Measurements from ENCODE around the gene SPATA3.

Gene SPATA3

GRCh38 chr2:230996661-230997060, 740 bp downstream of the SPATA3 start:
- Histone ChIP-seq H3K9ac (ENCODE audit: low read length) (no peak overlapping the region), H3K27me3 (ENCODE audit: insufficient read depth, low read length, poor library complexity) (peaks cover 3% of the 10 kb centered on the region), H3K4me2 (ENCODE audit: low read length) (no peak overlapping the region), H2BK120ac (ENCODE audit: low read depth, low read length) (no peak overlapping the region), H3K27ac (ENCODE audit: low read depth, low read length) (no peak overlapping the region), H2BK5ac (ENCODE audit: low read length) (no peak overlapping the region), H4K5ac (ENCODE audit: low read length) (no peak overlapping the region), H2AK5ac (ENCODE audit: low read length) (no peak overlapping the region), H3K79me1 (ENCODE audit: low read length) (no peaks in the 10 kb centered on the region), H2BK15ac (replicated peaks; ENCODE audit: low read depth) (no peak overlapping the region), H3K79me2 (ENCODE audit: control insufficient read depth, insufficient read depth, low read length) (no peaks in the 10 kb centered on the region), H3K56ac (ENCODE audit: low read length) (no peak overlapping the region), H3K4me3 (ENCODE audit: low read length) (no peak overlapping the region), H3K4me1 (ENCODE audit: control insufficient read depth, low read depth, low read length) (no peaks in the 10 kb centered on the region), H4K8ac (ENCODE audit: low read depth, low read length) (no peak overlapping the region), H3K18ac (ENCODE audit: low read length) (no peak overlapping the region), H3K23ac (ENCODE audit: low read length) (no peak overlapping the region), H3K4ac (ENCODE audit: low read depth, low read length) (no peak overlapping the region), H3K36me3 (ENCODE audit: control insufficient read depth, insufficient read depth, low read length) (no peaks in the 10 kb centered on the region)
- DNase-seq, result no peak

- Histone ChIP-seq H3K56ac (ENCODE audit: low read length) (no peak overlapping the region), H3K23ac (ENCODE audit: low read length) (no peak overlapping the region), H3K18ac (ENCODE audit: low read length) (no peak overlapping the region), H3K4me2 (ENCODE audit: low read length) (no peak overlapping the region), H2BK15ac (replicated peaks; ENCODE audit: low read depth) (no peak overlapping the region), H3K4me3 (ENCODE audit: low read length) (no peak overlapping the region), H3K36me3 (ENCODE audit: control insufficient read depth, insufficient read depth, low read length) (no peaks in the 10 kb centered on the region), H4K5ac (ENCODE audit: low read length) (no peak overlapping the region), H3K79me1 (ENCODE audit: low read length) (no peaks in the 10 kb centered on the region), H3K27ac (ENCODE audit: low read depth, low read length) (no peak overlapping the region), H3K9ac (ENCODE audit: low read length) (no peak overlapping the region), H3K4me1 (ENCODE audit: control insufficient read depth, low read depth, low read length) (no peaks in the 10 kb centered on the region), H2BK5ac (ENCODE audit: low read length) (no peak overlapping the region), H3K4ac (ENCODE audit: low read depth, low read length) (no peak overlapping the region), H2AK5ac (ENCODE audit: low read length) (no peak overlapping the region), H3K27me3 (ENCODE audit: insufficient read depth, low read length, poor library complexity) (peaks cover 3% of the 10 kb centered on the region), H3K79me2 (ENCODE audit: control insufficient read depth, insufficient read depth, low read length) (no peaks in the 10 kb centered on the region), H2BK120ac (ENCODE audit: low read depth, low read length) (no peak overlapping the region), H4K8ac (ENCODE audit: low read depth, low read length) (no peak overlapping the region)
- WGBS (ENCODE audit: extremely low coverage, insufficient coverage, low lambda C conversion rate), result no CpG with 5 or more reads among the region's 2 CpGs
- no peak for DNase-seq
These were observed 3.0 kb downstream of the SPATA3 start for GRCh38 chr2:230998882-230999281.

GRCh38 chr2:230999477-230999876, 3.6 kb downstream of the SPATA3 start:
- Histone ChIP-seq H3K36me3 (ENCODE audit: control insufficient read depth, insufficient read depth, low read length) (no peaks in the 10 kb centered on the region), H3K4me3 (ENCODE audit: low read length) (no peak overlapping the region), H3K9ac (ENCODE audit: low read length) (no peak overlapping the region)

GRCh38 chr2:231000211-231000904, 4.4 kb downstream of the SPATA3 start:
- Histone ChIP-seq H4K8ac (ENCODE audit: low read depth, low read length) (no peak overlapping the region), H2AK5ac (ENCODE audit: low read length) (no peak overlapping the region), H2BK5ac (ENCODE audit: low read length) (no peak overlapping the region), H3K4me1 (ENCODE audit: control insufficient read depth, low read depth, low read length) (no peaks in the 10 kb centered on the region), H2BK15ac (replicated peaks; ENCODE audit: low read depth) (no peak overlapping the region), H3K4me3 (ENCODE audit: low read length) (no peak overlapping the region), H3K18ac (ENCODE audit: low read length) (no peak overlapping the region), H3K9ac (ENCODE audit: low read length) (no peak overlapping the region), H3K27ac (ENCODE audit: low read depth, low read length) (no peak overlapping the region), H3K4me2 (ENCODE audit: low read length) (no peak overlapping the region), H3K56ac (ENCODE audit: low read length) (no peak overlapping the region), H3K79me2 (ENCODE audit: control insufficient read depth, insufficient read depth, low read length) (no peaks in the 10 kb centered on the region), H2BK120ac (ENCODE audit: low read depth, low read length) (no peak overlapping the region), H4K5ac (ENCODE audit: low read length) (no peak overlapping the region), H3K36me3 (ENCODE audit: control insufficient read depth, insufficient read depth, low read length) (no peaks in the 10 kb centered on the region), H3K79me1 (ENCODE audit: low read length) (no peaks in the 10 kb centered on the region), H3K4ac (ENCODE audit: low read depth, low read length) (no peak overlapping the region), H3K23ac (ENCODE audit: low read length) (no peak overlapping the region), H3K27me3 (ENCODE audit: insufficient read depth, low read length, poor library complexity) (peaks cover 3% of the 10 kb centered on the region)
- no CpG with 5 or more reads among the region's 24 CpGs for WGBS (ENCODE audit: extremely low coverage, insufficient coverage, low lambda C conversion rate)
- peak; percentile 70 for DNase-seq

More at GRCh38 chr2:230999477-230999876, 3.6 kb downstream of the SPATA3 start:
- H2BK15ac ChIP-seq (replicated peaks; ENCODE audit: low read depth), result no peak overlapping the region
- H3K4me2 ChIP-seq (ENCODE audit: low read length), result no peak overlapping the region
- no peaks in the 10 kb centered on the region for H3K79me2 ChIP-seq (ENCODE audit: control insufficient read depth, insufficient read depth, low read length)
- no peaks in the 10 kb centered on the region for H3K4me1 ChIP-seq (ENCODE audit: control insufficient read depth, low read depth, low read length)
- no peak for DNase-seq
- H2BK120ac ChIP-seq (ENCODE audit: low read depth, low read length), result no peak overlapping the region
- H3K23ac ChIP-seq (ENCODE audit: low read length), result no peak overlapping the region
- peaks cover 3% of the 10 kb centered on the region for H3K27me3 ChIP-seq (ENCODE audit: insufficient read depth, low read length, poor library complexity)
- H4K5ac ChIP-seq (ENCODE audit: low read length), result no peak overlapping the region
- no peaks in the 10 kb centered on the region for H3K79me1 ChIP-seq (ENCODE audit: low read length)
- H3K4ac ChIP-seq (ENCODE audit: low read depth, low read length), result no peak overlapping the region
- no peak overlapping the region for H2BK5ac ChIP-seq (ENCODE audit: low read length)
- no peak overlapping the region for H3K56ac ChIP-seq (ENCODE audit: low read length)
- no peak overlapping the region for H4K8ac ChIP-seq (ENCODE audit: low read depth, low read length)
- H3K27ac ChIP-seq (ENCODE audit: low read depth, low read length), result no peak overlapping the region
- H3K18ac ChIP-seq (ENCODE audit: low read length), result no peak overlapping the region
- no peak overlapping the region for H2AK5ac ChIP-seq (ENCODE audit: low read length)
- no CpG with 5 or more reads among the region's 4 CpGs for WGBS (ENCODE audit: extremely low coverage, insufficient coverage, low lambda C conversion rate)

- Histone ChIP-seq H4K5ac (ENCODE audit: low read length) (no peak overlapping the region), H2AK5ac (ENCODE audit: low read length) (no peak overlapping the region), H3K9ac (ENCODE audit: low read length) (no peak overlapping the region), H3K4me1 (ENCODE audit: control insufficient read depth, low read depth, low read length) (no peaks in the 10 kb centered on the region), H3K79me1 (ENCODE audit: low read length) (no peaks in the 10 kb centered on the region), H2BK120ac (ENCODE audit: low read depth, low read length) (no peak overlapping the region), H3K36me3 (ENCODE audit: control insufficient read depth, insufficient read depth, low read length) (no peaks in the 10 kb centered on the region), H3K18ac (ENCODE audit: low read length) (no peak overlapping the region), H3K4ac (ENCODE audit: low read depth, low read length) (no peak overlapping the region), H3K27me3 (ENCODE audit: insufficient read depth, low read length, poor library complexity) (peaks cover 3% of the 10 kb centered on the region), H3K27ac (ENCODE audit: low read depth, low read length) (no peak overlapping the region), H3K56ac (ENCODE audit: low read length) (no peak overlapping the region), H3K23ac (ENCODE audit: low read length) (no peak overlapping the region), H2BK5ac (ENCODE audit: low read length) (no peak overlapping the region), H4K8ac (ENCODE audit: low read depth, low read length) (no peak overlapping the region), H3K79me2 (ENCODE audit: control insufficient read depth, insufficient read depth, low read length) (no peaks in the 10 kb centered on the region), H3K4me2 (ENCODE audit: low read length) (no peak overlapping the region), H3K4me3 (ENCODE audit: low read length) (no peak overlapping the region), H2BK15ac (replicated peaks; ENCODE audit: low read depth) (no peak overlapping the region)
- no peak for DNase-seq
- no CpG with 5 or more reads among the region's 7 CpGs for WGBS (ENCODE audit: extremely low coverage, insufficient coverage, low lambda C conversion rate)
These were observed 5.1 kb downstream of the SPATA3 start for GRCh38 chr2:231001036-231001435.

- Histone ChIP-seq H3K79me1 (ENCODE audit: low read length) (no peaks in the 10 kb centered on the region), H3K4me3 (ENCODE audit: low read length) (no peak overlapping the region), H3K18ac (ENCODE audit: low read length) (no peak overlapping the region), H3K27ac (ENCODE audit: low read depth, low read length) (no peak overlapping the region), H3K27me3 (ENCODE audit: insufficient read depth, low read length, poor library complexity) (peaks cover 3% of the 10 kb centered on the region), H3K56ac (ENCODE audit: low read length) (no peak overlapping the region), H2BK15ac (replicated peaks; ENCODE audit: low read depth) (no peak overlapping the region), H3K36me3 (ENCODE audit: control insufficient read depth, insufficient read depth, low read length) (no peaks in the 10 kb centered on the region), H4K8ac (ENCODE audit: low read depth, low read length) (no peak overlapping the region), H3K4ac (ENCODE audit: low read depth, low read length) (no peak overlapping the region), H3K79me2 (ENCODE audit: control insufficient read depth, insufficient read depth, low read length) (no peaks in the 10 kb centered on the region), H3K23ac (ENCODE audit: low read length) (no peak overlapping the region), H4K5ac (ENCODE audit: low read length) (no peak overlapping the region), H3K4me2 (ENCODE audit: low read length) (no peak overlapping the region), H3K4me1 (ENCODE audit: control insufficient read depth, low read depth, low read length) (no peaks in the 10 kb centered on the region), H2AK5ac (ENCODE audit: low read length) (no peak overlapping the region), H2BK5ac (ENCODE audit: low read length) (no peak overlapping the region), H3K9ac (ENCODE audit: low read length) (no peak overlapping the region), H2BK120ac (ENCODE audit: low read depth, low read length) (no peak overlapping the region)
- no CpG with 5 or more reads among the region's 4 CpGs for WGBS (ENCODE audit: extremely low coverage, insufficient coverage, low lambda C conversion rate)
- DNase-seq, result no peak
These were observed 6.0 kb downstream of the SPATA3 start for GRCh38 chr2:231001921-231002320.

Data from mesendoderm (in vitro differentiated cells).